ENCODE measurements around the gene WSB2.

GRCh38 chr12:118060301-118061010, 523 bp downstream of the WSB2 start:
- TF ChIP-seq RXRA (IDR thresholded peaks at IDR 0.05; ENCODE audit: insufficient read depth, low read depth, low read length) (no peak), TAF1 (IDR thresholded peaks at IDR 0.05; ENCODE audit: low read depth, low read length) (no peak)
